Occipital lobe (tissue), 2 donors: ENCODE measurements around the gene SLC16A4. TPM values are rescaled to one million over a fixed set of nuclear protein-coding genes. Genes with fewer than 3 reads are reported as not detected.
"Not testable (repeated sequence)": the region's sequence is repeated elsewhere in the genome, so short reads cannot be mapped to it uniquely, and the experiment has no call there.

Experiments used
- DNase-seq: peaks from one replicate; lab custom pipeline; 2025; lab: John Stamatoyannopoulos, UW
- total RNA-seq: library from RNA; depleted of rRNA; stranded (reverse); fragments of >200 nt; gene quantifications from one replicate; pipeline ENCODE4 v1.2.3, GENCODE V29; 2014

Gene SLC16A4
- total RNA-seq, 1 donor from 2014 or later = 5.8 TPM

- no peak for DNase-seq
These were observed 18.5 kb upstream of the SLC16A4 start for GRCh38 chr1:110409316-110409715.

GRCh38 chr1:110408488-110408887, 17.7 kb upstream of the SLC16A4 start:
- DNase-seq = no peak

- DNase-seq = peak; percentile 86
These were observed 16.7 kb upstream of the SLC16A4 start, which contains the start of gene LAMTOR5 for GRCh38 chr1:110407260-110408210. Gene LAMTOR5, minus strand, starts transcription at chr1:110407694. Its CDS starts 74 bp downstream, at chr1:110407620.

- DNase-seq = not testable (repeated sequence)
These were observed 15.6 kb upstream of the SLC16A4 start for GRCh38 chr1:110406407-110406806.

- no peak for DNase-seq
These were observed 13.6 kb upstream of the SLC16A4 start for GRCh38 chr1:110404401-110404800.

GRCh38 chr1:110403805-110404204, 13.0 kb upstream of the SLC16A4 start:
- DNase-seq = no peak

GRCh38 chr1:110396259-110396958, 5.6 kb upstream of the SLC16A4 start:
- DNase-seq = not testable (repeated sequence)

- no peak for DNase-seq
These were observed 3.6 kb upstream of the SLC16A4 start for GRCh38 chr1:110394493-110394820.

GRCh38 chr1:110393691-110394492, 3.1 kb upstream of the SLC16A4 start:
- no peak for DNase-seq

GRCh38 chr1:110393286-110393685, 2.5 kb upstream of the SLC16A4 start:
- no peak for DNase-seq

GRCh38 chr1:110390096-110390495, 730 bp downstream of the SLC16A4 start:
- no peak for DNase-seq

- DNase-seq = no peak
These were observed 3.6 kb downstream of the SLC16A4 start for GRCh38 chr1:110387048-110387754.

- DNase-seq = no peak
These were observed 5.5 kb downstream of the SLC16A4 start for GRCh38 chr1:110385369-110385768.

- no peak for DNase-seq
These were observed 6.1 kb downstream of the SLC16A4 start for GRCh38 chr1:110384581-110385321.

GRCh38 chr1:110383251-110383990, 7.4 kb downstream of the SLC16A4 start:
- DNase-seq = no peak

- no peak for DNase-seq
These were observed 10.0 kb downstream of the SLC16A4 start for GRCh38 chr1:110380672-110381283.

- no peak for DNase-seq
These were observed 15.3 kb downstream of the SLC16A4 start for GRCh38 chr1:110375490-110375889.

GRCh38 chr1:110370827-110371226, 20.0 kb downstream of the SLC16A4 start:
- no peak for DNase-seq

- no peak for DNase-seq
These were observed 26.6 kb downstream of the SLC16A4 start for GRCh38 chr1:110364221-110364620.
